ENCODE measurements around the gene C1orf210. TPM values are rescaled to one million over a fixed set of nuclear protein-coding genes. Genes with fewer than 3 reads are reported as not detected.

Gene C1orf210
- not detected for total RNA-seq

- H3K27me3 Mint-ChIP-seq = peaks cover 8% of the 10 kb centered on the region
- POLR2A ChIA-PET = no interaction called here
- CTCF ChIA-PET = no interaction called here
- H3K27ac Mint-ChIP-seq = no peak within 1 kb of the TSS
- no peak within 1 kb of the TSS for H3K4me3 Mint-ChIP-seq
- no peaks in the 10 kb centered on the region for H3K4me1 Mint-ChIP-seq
- H3K36me3 Mint-ChIP-seq (ENCODE audit: low read depth) = no peaks in the 10 kb centered on the region
- H3K9me3 Mint-ChIP-seq = no peaks in the 10 kb centered on the region
- DNase-seq = no peak
These were observed at the start of gene C1orf210 for GRCh38 chr1:43285269-43285990. C1orf210 (minus strand) TSS chr1:43285581; CDS start chr1:43283270, 2,311 bp downstream.

- CTCF ChIA-PET = no interaction called here
- no peak overlapping the region for H3K27ac Mint-ChIP-seq
These were observed 49.2 kb upstream of the C1orf210 start for GRCh38 chr1:43334453-43335205.

GRCh38 chr1:43331688-43332087 lies 46.3 kb upstream of the C1orf210 start:
- H3K27ac Mint-ChIP-seq = no peak overlapping the region
- H3K4me3 Mint-ChIP-seq = no peak overlapping the region
- CTCF ChIA-PET = no interaction called here
- H3K27me3 Mint-ChIP-seq = no peaks in the 10 kb centered on the region
- no peak for DNase-seq
- no peaks in the 10 kb centered on the region for H3K36me3 Mint-ChIP-seq (ENCODE audit: low read depth)
- peaks cover 7% of the 10 kb centered on the region for H3K4me1 Mint-ChIP-seq
- H3K9me3 Mint-ChIP-seq = peaks cover 7% of the 10 kb centered on the region
- POLR2A ChIA-PET = no interaction called here

More at GRCh38 chr1:43334453-43335205, 49.2 kb upstream of the C1orf210 start:
- peaks cover 7% of the 10 kb centered on the region for H3K4me1 Mint-ChIP-seq
- no peaks in the 10 kb centered on the region for H3K36me3 Mint-ChIP-seq (ENCODE audit: low read depth)
- no peak for DNase-seq
- H3K27me3 Mint-ChIP-seq = no peaks in the 10 kb centered on the region
- no peak overlapping the region for H3K4me3 Mint-ChIP-seq
- H3K9me3 Mint-ChIP-seq = no peaks in the 10 kb centered on the region
- POLR2A ChIA-PET = no interaction called here

GRCh38 chr1:43329995-43330751 lies 44.8 kb upstream of the C1orf210 start:
- no peak overlapping the region for H3K4me3 Mint-ChIP-seq
- H3K4me1 Mint-ChIP-seq = peaks cover 7% of the 10 kb centered on the region

GRCh38 chr1:43327549-43328292 lies 42.3 kb upstream of the C1orf210 start:
- no peak for DNase-seq
- H3K27me3 Mint-ChIP-seq = peaks cover 1% of the 10 kb centered on the region
- H3K4me1 Mint-ChIP-seq = peaks cover 7% of the 10 kb centered on the region
- no peak overlapping the region for H3K4me3 Mint-ChIP-seq
- H3K9me3 Mint-ChIP-seq = peaks cover 17% of the 10 kb centered on the region
- POLR2A ChIA-PET = no interaction called here
- CTCF ChIA-PET = no interaction called here
- no peak overlapping the region for H3K27ac Mint-ChIP-seq
- H3K36me3 Mint-ChIP-seq (ENCODE audit: low read depth) = peaks cover 3% of the 10 kb centered on the region

More at GRCh38 chr1:43329995-43330751, 44.8 kb upstream of the C1orf210 start:
- peaks cover 1% of the 10 kb centered on the region for H3K27me3 Mint-ChIP-seq
- POLR2A ChIA-PET = no interaction called here
- H3K9me3 Mint-ChIP-seq = peaks cover 11% of the 10 kb centered on the region
- H3K27ac Mint-ChIP-seq = no peak overlapping the region
- CTCF ChIA-PET = no interaction called here
- peak; percentile 23 for DNase-seq
- no peaks in the 10 kb centered on the region for H3K36me3 Mint-ChIP-seq (ENCODE audit: low read depth)

GRCh38 chr1:43325381-43325780 lies 40.0 kb upstream of the C1orf210 start:
- Mint-ChIP-seq H3K27me3 (peaks cover 1% of the 10 kb centered on the region), H3K4me1 (peaks cover 7% of the 10 kb centered on the region), H3K4me3 (no peak overlapping the region), H3K9me3 (peaks cover 17% of the 10 kb centered on the region), H3K27ac (no peak overlapping the region), H3K36me3 (ENCODE audit: low read depth) (peaks cover 3% of the 10 kb centered on the region)
- DNase-seq = no peak
- ChIA-PET POLR2A (no interaction called here), CTCF (no interaction called here)

GRCh38 chr1:43324810-43325209 lies 39.4 kb upstream of the C1orf210 start:
- Mint-ChIP-seq H3K4me3 (no peak overlapping the region), H3K36me3 (ENCODE audit: low read depth) (peaks cover 3% of the 10 kb centered on the region), H3K9me3 (peaks cover 17% of the 10 kb centered on the region), H3K27ac (no peak overlapping the region), H3K27me3 (peaks cover 1% of the 10 kb centered on the region), H3K4me1 (peaks cover under 1% of the 10 kb centered on the region)
- DNase-seq = no peak
- ChIA-PET CTCF (interaction anchor here (0.6 kb wide), 1 partner anchor 32 kb away, joined by 3 read pairs; no protein-coding TSS in a partner anchor), POLR2A (no interaction called here)

GRCh38 chr1:43322506-43322905 lies 37.1 kb upstream of the C1orf210 start:
- POLR2A ChIA-PET = no interaction called here
- DNase-seq = no peak
- H3K27ac Mint-ChIP-seq = no peak overlapping the region
- peaks cover 13% of the 10 kb centered on the region for H3K9me3 Mint-ChIP-seq
- H3K36me3 Mint-ChIP-seq (ENCODE audit: low read depth) = peaks cover 3% of the 10 kb centered on the region
- CTCF ChIA-PET = no interaction called here
- H3K4me1 Mint-ChIP-seq = no peaks in the 10 kb centered on the region
- no peak overlapping the region for H3K4me3 Mint-ChIP-seq
- H3K27me3 Mint-ChIP-seq = peaks cover 1% of the 10 kb centered on the region

GRCh38 chr1:43321331-43321891 lies 36.0 kb upstream of the C1orf210 start:
- H3K9me3 Mint-ChIP-seq = peaks cover 11% of the 10 kb centered on the region
- H3K4me1 Mint-ChIP-seq = no peaks in the 10 kb centered on the region
- no peak for DNase-seq
- POLR2A ChIA-PET = no interaction called here
- peaks cover 1% of the 10 kb centered on the region for H3K27me3 Mint-ChIP-seq
- peaks cover 3% of the 10 kb centered on the region for H3K36me3 Mint-ChIP-seq (ENCODE audit: low read depth)
- CTCF ChIA-PET = no interaction called here
- no peak overlapping the region for H3K4me3 Mint-ChIP-seq
- no peak overlapping the region for H3K27ac Mint-ChIP-seq

GRCh38 chr1:43319766-43320165 lies 34.4 kb upstream of the C1orf210 start:
- Mint-ChIP-seq H3K27me3 (no peaks in the 10 kb centered on the region), H3K27ac (no peak overlapping the region), H3K9me3 (peaks cover 4% of the 10 kb centered on the region), H3K4me1 (no peaks in the 10 kb centered on the region), H3K4me3 (no peak overlapping the region), H3K36me3 (ENCODE audit: low read depth) (peaks cover 3% of the 10 kb centered on the region)
- ChIA-PET CTCF (no interaction called here), POLR2A (no interaction called here)
- DNase-seq = no peak

- CTCF ChIA-PET = no interaction called here
- DNase-seq = no peak
- no peaks in the 10 kb centered on the region for H3K36me3 Mint-ChIP-seq (ENCODE audit: low read depth)
These were observed 33.9 kb upstream of the C1orf210 start for GRCh38 chr1:43319288-43319687.

GRCh38 chr1:43318831-43319230 lies 33.5 kb upstream of the C1orf210 start:
- Mint-ChIP-seq H3K27me3 (no peaks in the 10 kb centered on the region), H3K27ac (no peak overlapping the region), H3K9me3 (no peaks in the 10 kb centered on the region), H3K4me3 (no peak overlapping the region), H3K36me3 (ENCODE audit: low read depth) (no peaks in the 10 kb centered on the region), H3K4me1 (no peaks in the 10 kb centered on the region)
- no peak for DNase-seq
- POLR2A ChIA-PET = no interaction called here
- CTCF ChIA-PET = interaction anchor here (1.5 kb wide), 1 partner anchor 96 kb away, joined by 5 read pairs; no protein-coding TSS in a partner anchor

More at GRCh38 chr1:43319288-43319687, 33.9 kb upstream of the C1orf210 start:
- Mint-ChIP-seq H3K9me3 (peaks cover 2% of the 10 kb centered on the region), H3K27me3 (no peaks in the 10 kb centered on the region), H3K4me3 (no peak overlapping the region), H3K4me1 (no peaks in the 10 kb centered on the region), H3K27ac (no peak overlapping the region)
- POLR2A ChIA-PET = no interaction called here

All from activated CD4-positive, alpha-beta memory T cell treated with anti-CD3 and anti-CD28 coated beads, Interleukin-2, amount 10 ng/mL, durations not matched to agents 7 days and 5 days (primary cell).